Choroid plexus epithelial cell (primary cell): ENCODE results near the gene SSBP2.

Source experiments
- DNase-seq: peaks from one replicate; pipeline ENCODE4 v3.0.0-alpha.2; 2010; ENCODE audit warnings: low read depth
- H3K4me3 ChIP-seq: 2 replicates; pipeline ENCODE4 v1.5.1; 2011; ENCODE audit warnings: low read depth, mild to moderate bottlenecking, control low read depth, low read length, moderate library complexity
- TF ChIP-seq, protein P1 (sequence below): conservative IDR thresholded peaks from 2 replicates; pipeline ENCODE4 v1.5.1; 2011; ENCODE audit warnings: low read depth, mild to moderate bottlenecking, control low read depth, inconsistent platforms, low read length, moderate library complexity

SSBP2 gene

DNA sequence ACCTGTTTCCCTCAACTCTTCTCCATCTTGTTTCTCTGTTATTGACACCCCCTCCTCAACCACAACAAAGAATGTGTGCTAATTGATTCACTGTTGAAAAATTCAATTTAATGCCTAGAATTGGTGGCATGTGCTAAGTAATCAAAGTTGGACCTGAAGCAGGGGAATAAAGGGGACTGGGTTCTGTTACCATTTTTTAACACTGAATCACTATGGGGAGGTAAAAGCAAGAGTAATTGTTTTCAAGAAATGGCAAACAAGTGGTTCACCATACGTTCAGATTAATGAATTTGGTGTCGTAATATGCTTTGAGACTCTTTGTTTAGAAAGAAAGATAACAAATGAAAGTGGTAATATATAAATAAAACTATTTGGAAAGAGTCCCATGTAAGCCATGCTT, 17.0 kb upstream of the SSBP2 start:
- TF ChIP-seq, protein P1, sequence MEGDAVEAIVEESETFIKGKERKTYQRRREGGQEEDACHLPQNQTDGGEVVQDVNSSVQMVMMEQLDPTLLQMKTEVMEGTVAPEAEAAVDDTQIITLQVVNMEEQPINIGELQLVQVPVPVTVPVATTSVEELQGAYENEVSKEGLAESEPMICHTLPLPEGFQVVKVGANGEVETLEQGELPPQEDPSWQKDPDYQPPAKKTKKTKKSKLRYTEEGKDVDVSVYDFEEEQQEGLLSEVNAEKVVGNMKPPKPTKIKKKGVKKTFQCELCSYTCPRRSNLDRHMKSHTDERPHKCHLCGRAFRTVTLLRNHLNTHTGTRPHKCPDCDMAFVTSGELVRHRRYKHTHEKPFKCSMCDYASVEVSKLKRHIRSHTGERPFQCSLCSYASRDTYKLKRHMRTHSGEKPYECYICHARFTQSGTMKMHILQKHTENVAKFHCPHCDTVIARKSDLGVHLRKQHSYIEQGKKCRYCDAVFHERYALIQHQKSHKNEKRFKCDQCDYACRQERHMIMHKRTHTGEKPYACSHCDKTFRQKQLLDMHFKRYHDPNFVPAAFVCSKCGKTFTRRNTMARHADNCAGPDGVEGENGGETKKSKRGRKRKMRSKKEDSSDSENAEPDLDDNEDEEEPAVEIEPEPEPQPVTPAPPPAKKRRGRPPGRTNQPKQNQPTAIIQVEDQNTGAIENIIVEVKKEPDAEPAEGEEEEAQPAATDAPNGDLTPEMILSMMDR, result no peak
- no peak for DNase-seq
- no peak overlapping the region for H3K4me3 ChIP-seq

DNA sequence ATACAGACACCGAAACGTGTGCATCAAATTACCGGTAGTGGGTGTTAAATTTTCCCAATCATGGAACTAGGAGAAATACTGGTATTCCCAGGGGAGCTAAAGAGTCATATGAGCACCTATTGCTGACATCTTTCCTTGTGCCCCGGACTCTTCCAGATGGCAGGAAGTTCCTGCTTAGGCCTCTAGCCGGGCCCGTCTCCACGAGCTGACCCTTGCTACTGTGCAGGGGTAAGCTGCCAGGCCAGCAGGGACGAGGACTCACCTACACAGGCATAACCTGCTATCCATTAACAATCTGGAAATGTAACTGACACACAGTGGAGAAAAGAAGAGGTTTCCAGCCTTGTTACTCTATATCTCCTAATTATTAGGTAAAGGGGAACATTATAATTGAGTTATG, 16.2 kb upstream of the SSBP2 start:
- TF ChIP-seq, protein P1, result no peak
- no peak overlapping the region for H3K4me3 ChIP-seq
- DNase-seq, result no peak

DNA sequence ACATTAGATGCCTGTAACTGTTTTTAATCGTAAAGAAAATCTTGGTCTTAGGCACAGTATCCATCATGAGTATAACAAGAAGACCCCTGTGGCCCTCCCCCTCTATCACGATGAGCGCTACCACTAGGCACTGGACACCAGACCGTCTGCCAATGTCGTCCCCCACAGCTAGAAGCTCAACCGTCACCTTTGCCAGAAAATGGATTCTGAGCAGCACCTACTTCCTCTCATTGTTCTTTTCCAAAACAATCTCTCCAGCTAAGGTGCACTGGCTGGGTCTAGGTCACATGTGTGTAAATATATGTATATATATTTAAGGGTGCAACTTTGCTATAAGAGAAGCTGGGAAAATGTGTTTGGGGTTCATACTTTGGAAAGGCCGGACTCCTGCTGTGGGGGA, 15.7 kb upstream of the SSBP2 start:
- H3K4me3 ChIP-seq, result no peak overlapping the region
- DNase-seq, result no peak
- TF ChIP-seq, protein P1, result no peak

DNA sequence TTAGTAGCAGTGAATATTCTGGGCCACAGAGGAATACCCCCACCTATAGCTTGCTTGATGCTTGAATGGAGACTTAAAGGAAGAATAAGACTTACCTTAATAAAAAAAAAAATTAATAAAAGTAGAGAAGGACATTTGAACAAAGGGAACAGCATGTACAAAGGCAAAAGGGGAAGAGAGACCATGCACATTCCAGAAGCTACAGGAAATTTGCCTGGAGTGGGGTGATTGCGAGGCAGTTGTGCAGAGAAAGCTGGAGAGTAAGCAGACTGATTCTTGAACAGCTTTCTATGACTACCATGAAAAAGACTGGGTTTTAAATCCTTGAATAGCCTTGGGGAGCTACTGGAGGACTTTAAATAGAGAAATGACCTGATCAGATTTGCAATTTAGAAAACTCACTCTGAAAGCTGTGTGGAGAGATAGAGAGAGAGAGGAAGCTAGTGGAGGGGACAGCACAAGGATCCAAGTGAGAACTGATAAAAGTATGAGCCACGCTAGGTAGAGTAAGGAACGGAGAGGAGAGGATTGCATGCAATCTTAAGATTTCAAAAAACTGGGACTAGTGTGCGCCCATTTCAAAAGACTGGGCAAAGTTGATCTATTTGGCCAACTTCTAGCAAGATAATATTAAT, 12.5 kb upstream of the SSBP2 start:
- DNase-seq, result no peak
- no peak overlapping the region for H3K4me3 ChIP-seq
- TF ChIP-seq, protein P1, result no peak

DNA sequence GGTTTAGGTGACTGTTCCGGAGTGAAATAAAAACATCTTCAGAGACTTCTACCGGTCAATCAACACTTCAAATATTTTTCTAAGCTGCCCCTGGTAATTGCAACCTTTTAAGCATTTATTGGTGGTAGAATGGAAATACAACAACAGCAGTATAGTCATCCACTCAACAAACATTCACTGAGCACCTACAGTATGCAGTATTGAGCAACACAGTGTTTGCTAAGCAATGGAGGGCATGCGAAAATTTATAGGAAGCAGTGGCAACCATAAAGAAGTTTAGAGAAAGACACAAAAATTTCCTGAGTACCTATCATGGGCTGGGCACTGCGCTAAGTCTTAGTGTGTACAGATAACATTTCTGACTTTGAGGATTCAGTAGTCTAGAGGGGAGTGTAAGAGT, 12.0 kb upstream of the SSBP2 start:
- no peak for DNase-seq
- TF ChIP-seq, protein P1, result no peak
- H3K4me3 ChIP-seq, result no peak overlapping the region

DNA sequence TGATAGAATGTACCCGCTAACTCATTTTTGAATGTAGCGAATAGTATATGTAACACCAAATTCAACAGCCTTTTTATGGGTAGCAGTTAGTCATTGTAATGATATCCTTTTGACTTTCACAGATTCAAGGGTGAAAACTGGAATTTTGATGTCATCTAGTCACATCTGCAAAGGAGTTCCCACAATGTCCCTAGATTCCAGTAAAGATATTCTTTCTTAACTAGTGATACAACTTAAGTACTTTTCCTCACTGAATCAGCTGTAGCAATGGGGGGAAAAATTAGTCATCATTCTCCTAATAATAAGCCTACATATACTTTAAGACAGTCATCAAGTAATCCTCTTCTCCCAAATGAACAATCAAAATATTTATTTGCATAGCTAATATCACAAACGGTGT, 11.5 kb upstream of the SSBP2 start:
- DNase-seq, result no peak
- TF ChIP-seq, protein P1, result no peak
- H3K4me3 ChIP-seq, result no peak overlapping the region

DNA sequence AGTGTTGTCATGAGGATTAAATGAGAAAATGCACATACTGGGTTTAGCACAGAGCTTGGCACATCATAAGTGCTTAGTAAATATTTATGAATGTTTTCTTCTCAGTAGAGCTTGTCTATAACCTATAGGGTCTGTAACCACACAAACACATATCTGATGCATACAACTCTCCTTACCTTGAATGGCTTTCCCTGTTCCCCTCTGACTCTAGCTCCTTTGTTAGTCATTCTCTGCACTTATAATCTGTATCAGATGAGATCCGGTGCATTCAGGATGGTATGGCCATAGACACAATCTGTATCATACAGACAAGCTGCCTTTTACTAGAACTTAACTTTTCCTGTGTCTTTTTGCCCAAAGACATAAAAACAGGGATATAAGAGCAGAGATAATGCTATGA, 11.1 kb upstream of the SSBP2 start:
- DNase-seq, result no peak
- TF ChIP-seq, protein P1, result no peak
- no peak overlapping the region for H3K4me3 ChIP-seq
